ENCODE data around the gene CCDC51.
A peak's percentile ranks its signal among the peaks of the same experiment; 100 is the strongest.
"Not testable (repeated sequence)": the region's sequence is repeated elsewhere in the genome, so short reads cannot be mapped to it uniquely, and the experiment has no call there.

CCDC51 gene

GRCh38 chr3:48476426-48477053, 36.6 kb upstream of the CCDC51 start:
- POLR2A ChIA-PET (ENCODE audit: low non-redundant PET): no interaction called here
- CTCF ChIA-PET: no interaction called here
- H3K27ac ChIP-seq: peak overlapping the region; percentile 100
- no peak for DNase-seq (ENCODE audit: low spot score)
- TF ChIP-seq CTCF (conservative IDR thresholded peaks at IDR 0.05; ENCODE audit: low read depth): no peak

GRCh38 chr3:48475188-48475587, 35.3 kb upstream of the CCDC51 start:
- DNase-seq (ENCODE audit: low spot score): no peak
- ChIA-PET POLR2A (ENCODE audit: low non-redundant PET) (no interaction called here), CTCF (interaction anchor here (0.5 kb wide), 1 partner anchor 40 kb away, joined by 3 read pairs; no protein-coding TSS in a partner anchor)
- H3K27ac ChIP-seq: peak overlapping the region; percentile 100
- TF ChIP-seq CTCF (conservative IDR thresholded peaks at IDR 0.05; ENCODE audit: low read depth): no peak

- no peak for DNase-seq (ENCODE audit: low spot score)
- no peak for TF ChIP-seq CTCF (conservative IDR thresholded peaks at IDR 0.05; ENCODE audit: low read depth)
- ChIA-PET CTCF (interaction anchor here (0.5 kb wide), 1 partner anchor 39 kb away, joined by 3 read pairs; no protein-coding TSS in a partner anchor), POLR2A (ENCODE audit: low non-redundant PET) (no interaction called here)
- peak overlapping the region; percentile 100 for H3K27ac ChIP-seq
These were observed 34.7 kb upstream of the CCDC51 start for GRCh38 chr3:48474619-48475018.

GRCh38 chr3:48474031-48474430, 34.1 kb upstream of the CCDC51 start:
- POLR2A ChIA-PET (ENCODE audit: low non-redundant PET); DNase-seq (ENCODE audit: low spot score): not testable (repeated sequence)
- H3K27ac ChIP-seq: peak overlapping the region; percentile 100
- CTCF ChIA-PET: interaction anchor here (0.6 to 1.4 kb wide), 5 partner anchors 17 to 75 kb away, joined by 3 to 6 read pairs (median 4); no protein-coding TSS in a partner anchor

GRCh38 chr3:48473617-48473952, 33.7 kb upstream of the CCDC51 start:
- no peak for DNase-seq (ENCODE audit: low spot score)
- CTCF ChIA-PET: interaction anchor here (0.6 to 1.4 kb wide), 4 partner anchors 26 to 76 kb away, joined by 4 to 6 read pairs (median 4); no protein-coding TSS in a partner anchor
- POLR2A ChIA-PET (ENCODE audit: low non-redundant PET): no interaction called here
- no peak for TF ChIP-seq CTCF (conservative IDR thresholded peaks at IDR 0.05; ENCODE audit: low read depth)
- peak overlapping the region; percentile 100 for H3K27ac ChIP-seq

GRCh38 chr3:48472923-48473616, 33.2 kb upstream of the CCDC51 start:
- TF ChIP-seq CTCF (conservative IDR thresholded peaks at IDR 0.05; ENCODE audit: low read depth): peak; percentile 43
- ChIA-PET CTCF (interaction anchor here (0.9 to 1.4 kb wide), 3 partner anchors 32 to 76 kb away, joined by 4 to 6 read pairs (median 5); no protein-coding TSS in a partner anchor), POLR2A (ENCODE audit: low non-redundant PET) (no interaction called here)
- peak; percentile 87 for DNase-seq (ENCODE audit: low spot score)
- peak overlapping the region; percentile 100 for H3K27ac ChIP-seq

GRCh38 chr3:48472673-48472922, 32.7 kb upstream of the CCDC51 start:
- TF ChIP-seq CTCF (conservative IDR thresholded peaks at IDR 0.05; ENCODE audit: low read depth): no peak
- ChIA-PET CTCF (interaction anchor here (1.4 kb wide), 1 partner anchor 37 kb away, joined by 5 read pairs; no protein-coding TSS in a partner anchor), POLR2A (ENCODE audit: low non-redundant PET) (no interaction called here)
- no peak for DNase-seq (ENCODE audit: low spot score)
- H3K27ac ChIP-seq: peak overlapping the region; percentile 100
